Thoracic aorta (tissue), 2 donors: ENCODE results near the gene CNPY1. TPM values are rescaled to one million over a fixed set of nuclear protein-coding genes. Genes with fewer than 3 reads are reported as not detected.

Experiments
- ATAC-seq: fragments of 150-250 bp; one replicate; pipeline ENCODE4 v1.8.0; 2017; ENCODE audit warnings: low read depth; ENCODE audit not compliant: insufficient number of reproducible peaks, low FRiP score
- DNase-seq: peaks from one replicate; pipeline ENCODE4 v3.0.0-alpha.2; 2020; ENCODE audit warnings: low spot score
- H3K27ac ChIP-seq, 2 donors: fragments of 200-600 bp; sonication (generic); 1 replicate in 1 of 2; 2 replicates in 1 of 2; pipeline ENCODE4 v1.5.1; 2016; ENCODE audit warnings: mild to moderate bottlenecking in 2 of 2, moderate library complexity in 2 of 2
- H3K27me3 ChIP-seq: fragments of 200-600 bp; sonication (generic); replicated peaks from 2 replicates; pipeline ENCODE4 v1.6.0; 2016; ENCODE audit warnings: mild to moderate bottlenecking; ENCODE audit not compliant: insufficient read depth
- H3K36me3 ChIP-seq: fragments of 200-600 bp; sonication (generic); one replicate; pipeline ENCODE4 v1.5.1; 2016
- H3K4me1 ChIP-seq, 2 donors: fragments of 200-600 bp; sonication (generic); 1 replicate in 1 of 2; 2 replicates in 1 of 2; pipeline versions ENCODE4 v1.5.1 to v1.6.0; 2016; ENCODE audit warnings: low read depth in 2 of 2, mild to moderate bottlenecking in 1 of 2; ENCODE audit not compliant: control insufficient read depth in 1 of 2
- H3K4me3 ChIP-seq: fragments of 200-600 bp; sonication (generic); 2 replicates; pipeline ENCODE4 v1.5.1; 2016; ENCODE audit warnings: mild to moderate bottlenecking
- H3K9me3 ChIP-seq: fragments of 200-600 bp; sonication (generic); 2 replicates; pipeline ENCODE4 v1.5.1; 2016
- total RNA-seq, 2 donors: library from RNA; depleted of rRNA; stranded (reverse); fragments of >200 nt; gene quantifications; one replicate each; pipeline versions ENCODE4 v1.1.0 to v1.2.3, GENCODE V29; 2016
- TF ChIP-seq, protein P1 (sequence below): fragments of 200-600 bp; sonication (generic); IDR thresholded peaks from one replicate; pipeline ENCODE4 v1.5.1; 2019; ENCODE audit warnings: antibody characterized with exemption

The CNPY1 gene
- total RNA-seq, 2 donors from 2014 or later: not detected

DNA sequence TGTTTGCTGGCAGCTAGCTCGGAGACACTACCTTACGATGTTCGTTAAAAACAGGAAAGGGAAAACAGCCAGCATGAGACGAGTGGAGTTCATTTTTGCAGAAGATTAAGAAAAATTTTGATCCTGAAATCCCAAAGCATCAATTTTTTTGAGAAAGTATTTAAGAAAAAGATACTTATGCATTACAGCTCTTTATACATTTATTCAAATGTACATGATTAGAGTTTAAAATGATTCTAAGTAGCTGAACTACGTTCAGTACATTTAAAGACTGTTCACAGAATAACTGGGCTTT lies 34.7 kb downstream of the CNPY1 start:
- Histone ChIP-seq H3K4me3 (no peak overlapping the region), H3K9me3 (no peaks in the 10 kb centered on the region), H3K27ac (no peak overlapping the region), H3K36me3 (no peaks in the 10 kb centered on the region), H3K27me3 (peaks cover 10% of the 10 kb centered on the region), H3K4me1 (no peaks in the 10 kb centered on the region)
- no peak for DNase-seq
- TF ChIP-seq, protein P1, sequence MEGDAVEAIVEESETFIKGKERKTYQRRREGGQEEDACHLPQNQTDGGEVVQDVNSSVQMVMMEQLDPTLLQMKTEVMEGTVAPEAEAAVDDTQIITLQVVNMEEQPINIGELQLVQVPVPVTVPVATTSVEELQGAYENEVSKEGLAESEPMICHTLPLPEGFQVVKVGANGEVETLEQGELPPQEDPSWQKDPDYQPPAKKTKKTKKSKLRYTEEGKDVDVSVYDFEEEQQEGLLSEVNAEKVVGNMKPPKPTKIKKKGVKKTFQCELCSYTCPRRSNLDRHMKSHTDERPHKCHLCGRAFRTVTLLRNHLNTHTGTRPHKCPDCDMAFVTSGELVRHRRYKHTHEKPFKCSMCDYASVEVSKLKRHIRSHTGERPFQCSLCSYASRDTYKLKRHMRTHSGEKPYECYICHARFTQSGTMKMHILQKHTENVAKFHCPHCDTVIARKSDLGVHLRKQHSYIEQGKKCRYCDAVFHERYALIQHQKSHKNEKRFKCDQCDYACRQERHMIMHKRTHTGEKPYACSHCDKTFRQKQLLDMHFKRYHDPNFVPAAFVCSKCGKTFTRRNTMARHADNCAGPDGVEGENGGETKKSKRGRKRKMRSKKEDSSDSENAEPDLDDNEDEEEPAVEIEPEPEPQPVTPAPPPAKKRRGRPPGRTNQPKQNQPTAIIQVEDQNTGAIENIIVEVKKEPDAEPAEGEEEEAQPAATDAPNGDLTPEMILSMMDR: no peak
- no peak for ATAC-seq

DNA sequence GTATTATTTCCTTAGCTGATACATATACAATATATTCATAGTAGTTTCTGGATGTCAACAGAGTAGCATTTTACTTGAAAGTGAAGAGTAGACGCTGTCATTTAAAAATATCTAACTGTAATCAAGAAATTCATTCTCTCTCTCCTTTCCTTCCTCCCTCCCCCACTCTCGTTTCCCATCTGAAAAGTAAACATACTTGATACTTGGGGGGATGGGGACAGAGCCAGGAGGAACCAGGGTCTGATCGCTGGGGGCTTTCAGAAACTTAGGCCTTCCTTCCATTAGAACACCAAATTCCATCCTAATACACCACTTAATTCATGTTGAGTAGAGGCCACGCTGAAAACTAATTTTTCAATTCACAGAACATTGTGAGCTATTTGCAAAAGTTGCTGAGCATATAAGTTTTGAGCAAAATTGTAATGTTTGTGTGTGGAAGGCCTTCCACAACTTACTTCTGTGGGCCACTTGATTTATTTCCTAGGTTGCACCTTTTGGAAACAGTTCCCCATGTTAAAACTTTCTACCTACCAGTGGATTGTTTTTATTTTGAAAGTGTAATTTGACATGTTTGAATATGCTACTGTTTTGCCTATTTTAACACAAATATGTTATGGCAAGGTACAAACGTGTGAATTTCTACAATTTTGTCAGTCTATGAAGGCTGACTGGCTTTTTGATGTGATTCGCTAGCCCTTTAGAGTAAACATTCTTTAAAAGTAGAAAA lies 35.2 kb downstream of the CNPY1 start:
- Histone ChIP-seq H3K27me3 (peaks cover 11% of the 10 kb centered on the region), H3K27ac (no peak overlapping the region), H3K36me3 (no peaks in the 10 kb centered on the region), H3K9me3 (no peaks in the 10 kb centered on the region), H3K4me3 (no peak overlapping the region), H3K4me1 (no peaks in the 10 kb centered on the region)
- DNase-seq (no peak), ATAC-seq (no peak)
- TF ChIP-seq, protein P1: no peak

DNA sequence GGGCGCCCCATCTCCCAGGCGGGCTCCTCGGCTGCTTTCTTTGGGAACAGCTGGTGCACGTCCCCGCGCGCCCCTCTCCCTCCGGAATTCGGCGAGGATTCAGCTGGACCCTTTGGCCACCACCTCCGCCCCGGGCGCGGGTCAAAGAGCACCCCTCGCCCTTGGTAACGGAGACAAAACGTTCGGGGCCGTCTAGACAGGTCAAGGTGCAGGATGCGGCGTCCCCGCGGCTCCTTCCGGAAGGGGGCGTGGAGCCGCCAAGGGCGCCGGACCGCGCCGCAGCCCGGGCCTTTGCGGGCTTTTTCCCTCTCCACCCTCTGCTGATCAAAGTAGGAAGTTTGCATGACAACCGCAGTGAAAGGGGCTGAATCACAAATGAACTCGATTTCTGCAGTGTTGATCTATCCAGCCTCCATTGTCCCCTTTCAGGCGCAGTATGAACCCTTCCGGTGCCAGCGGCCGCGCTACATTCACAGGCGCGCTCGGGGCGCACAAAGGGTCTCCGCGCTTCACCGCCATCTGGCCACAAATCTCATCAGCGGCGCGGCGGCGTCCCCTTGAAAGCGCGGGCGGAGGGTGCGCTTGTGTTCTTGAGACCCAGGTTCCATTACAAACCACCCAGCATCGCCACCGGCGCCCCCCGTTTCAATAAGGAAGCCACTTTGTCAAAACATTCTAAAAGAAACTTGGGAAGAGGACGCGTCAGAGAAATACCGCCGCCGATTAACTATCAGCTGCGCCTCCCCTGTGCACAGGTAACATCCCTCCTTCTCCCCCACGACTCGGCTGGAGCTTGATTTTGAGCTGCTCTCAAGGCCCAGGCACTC lies 36.4 kb downstream of the CNPY1 start:
- H3K4me3 ChIP-seq: no peak overlapping the region
- ATAC-seq (no peak), DNase-seq (no peak)
- no peaks in the 10 kb centered on the region for H3K9me3 ChIP-seq
- no peaks in the 10 kb centered on the region for H3K4me1 ChIP-seq
- TF ChIP-seq, protein P1: no peak
- H3K27ac ChIP-seq: no peak overlapping the region
- peaks cover 20% of the 10 kb centered on the region for H3K27me3 ChIP-seq
- H3K36me3 ChIP-seq: no peaks in the 10 kb centered on the region

DNA sequence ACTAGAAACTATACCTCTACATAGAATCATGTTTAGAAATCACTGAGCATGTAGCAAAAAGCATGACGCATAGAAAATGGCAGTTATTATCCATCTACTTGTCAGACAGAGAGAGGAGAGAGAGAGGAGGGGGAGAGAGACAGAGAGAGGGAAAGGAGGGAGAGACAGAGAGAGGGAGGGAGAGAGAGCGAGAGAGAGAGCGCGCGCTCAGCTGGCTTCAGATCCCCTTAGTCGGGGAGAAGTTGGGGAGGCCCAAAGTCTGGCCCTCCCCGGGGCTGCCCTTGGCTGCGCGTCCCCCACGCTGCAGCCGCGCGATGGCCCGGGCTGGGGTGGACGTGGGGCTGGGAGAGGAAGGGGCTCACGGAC lies 37.0 kb downstream of the CNPY1 start:
- Histone ChIP-seq H3K4me3 (no peak overlapping the region), H3K4me1 (no peaks in the 10 kb centered on the region), H3K27ac (no peak overlapping the region), H3K36me3 (no peaks in the 10 kb centered on the region), H3K27me3 (peaks cover 20% of the 10 kb centered on the region), H3K9me3 (no peaks in the 10 kb centered on the region)
- TF ChIP-seq, protein P1: no peak
- DNase-seq (no peak), ATAC-seq (no peak)

DNA sequence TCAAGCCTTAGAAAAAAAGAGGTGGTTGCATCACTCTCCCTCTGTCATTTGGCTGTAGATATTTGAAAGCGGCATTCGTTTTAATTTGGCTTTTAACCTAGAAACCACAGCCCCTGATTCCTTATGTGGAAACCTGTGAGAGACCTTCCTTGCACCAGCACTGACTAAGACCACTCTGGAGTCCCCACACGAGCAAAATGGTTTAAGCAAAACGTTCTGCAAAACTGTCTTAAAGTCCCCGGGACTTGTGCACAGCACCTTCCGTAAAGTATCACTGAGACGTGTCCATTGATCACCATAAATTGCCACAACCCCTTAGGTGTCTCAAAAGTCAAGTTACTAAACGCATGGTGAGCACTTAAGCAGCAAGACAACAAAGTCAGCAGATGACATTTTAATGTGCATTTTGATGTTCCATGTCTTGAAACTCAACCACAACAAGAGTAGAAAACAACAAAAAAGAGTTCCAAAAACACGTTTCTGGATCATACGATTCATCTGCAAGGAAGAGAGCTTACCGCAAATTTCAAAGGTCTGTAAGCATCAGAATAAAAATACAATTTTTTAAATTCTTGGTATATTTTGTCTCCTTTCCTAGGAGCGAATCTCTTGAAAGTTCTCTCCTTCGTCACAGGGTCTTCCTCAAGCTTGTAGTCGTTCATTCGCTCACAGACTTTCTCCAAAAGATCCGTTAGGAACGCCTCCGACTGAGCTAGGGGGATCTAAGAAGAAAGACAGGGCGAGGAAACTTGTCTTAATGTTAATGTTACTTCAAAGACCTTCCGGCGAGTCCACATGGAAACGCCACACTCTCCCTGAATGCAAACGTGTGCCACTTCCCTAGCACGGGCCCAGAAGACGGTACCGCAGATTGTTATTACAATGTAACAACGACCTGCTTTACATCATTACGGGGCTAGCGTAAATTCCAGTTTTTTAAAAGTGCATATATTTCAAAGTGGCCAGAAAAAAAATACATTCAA lies 37.7 kb downstream of the CNPY1 start:
- DNase-seq (no peak), ATAC-seq (no peak)
- Histone ChIP-seq H3K4me3 (no peak overlapping the region), H3K9me3 (no peaks in the 10 kb centered on the region), H3K27ac (no peak overlapping the region), H3K36me3 (no peaks in the 10 kb centered on the region), H3K27me3 (peaks cover 20% of the 10 kb centered on the region), H3K4me1 (no peaks in the 10 kb centered on the region)
- TF ChIP-seq, protein P1: no peak
